ENCODE data around the gene CDK6.

CDK6 gene

DNA sequence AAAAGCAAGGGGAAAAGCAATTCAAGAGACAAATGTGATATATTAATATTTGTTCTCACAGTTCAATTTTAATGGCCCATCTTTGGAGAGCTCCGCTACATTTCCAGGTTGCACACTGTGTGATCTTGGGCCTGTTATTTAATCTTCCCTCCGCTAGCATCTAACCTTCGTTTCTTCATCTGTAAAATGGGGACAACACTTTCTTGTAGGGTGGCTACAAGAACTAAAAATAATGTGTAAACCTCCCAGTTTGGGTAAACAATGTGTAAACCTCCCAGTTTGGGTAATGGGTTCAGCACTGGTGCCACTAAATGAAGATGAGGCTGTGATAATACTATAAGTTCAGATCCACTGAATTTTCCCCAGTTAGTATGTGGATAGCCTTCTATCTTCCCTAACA is 99.5 kb downstream of the CDK6 start:
- H3K27me3 ChIP-seq (ENCODE audit: control insufficient read depth in 3 of 3, insufficient read depth in 3 of 3, low read depth in 1 of 3, low read length in 3 of 3) = no peaks in the 10 kb centered on the region
- no peaks in the 10 kb centered on the region for H3K9me3 ChIP-seq (replicated peaks in 1 of 2; ENCODE audit: control insufficient read depth in 2 of 2, insufficient read depth in 1 of 2, low read depth in 1 of 2, low read length in 2 of 2)
- DNase-seq (ENCODE audit: low spot score) = no peak
- H2BK120ac ChIP-seq (ENCODE audit: low read depth, low read length) = no peak overlapping the region
- H3K4me2 ChIP-seq (ENCODE audit: insufficient read depth, low read length, poor library complexity, severe bottlenecking) = no peak overlapping the region
- no peak overlapping the region for H4K91ac ChIP-seq (ENCODE audit: low read depth, low read length, poor library complexity)
- no peaks in the 10 kb centered on the region for H3K79me1 ChIP-seq (ENCODE audit: low read depth, low read length)
- no peak overlapping the region for H3K4ac ChIP-seq (ENCODE audit: low read length)
- H2BK15ac ChIP-seq (ENCODE audit: low read length) = no peak overlapping the region
- H3K9ac ChIP-seq (ENCODE audit: low read depth, low read length, poor library complexity) = no peak overlapping the region
- H3K36me3 ChIP-seq (replicated peaks in 1 of 2; ENCODE audit: control insufficient read depth in 2 of 2, insufficient read depth in 2 of 2, low read length in 2 of 2) = no peaks in the 10 kb centered on the region
- H3K27ac ChIP-seq (replicated peaks; ENCODE audit: low read length) = no peak overlapping the region
- no peak overlapping the region for H4K8ac ChIP-seq (ENCODE audit: low read depth, low read length)
- no peak overlapping the region for H2BK12ac ChIP-seq (ENCODE audit: low read length)
- H2BK5ac ChIP-seq (ENCODE audit: low read length) = no peak overlapping the region
- no CpG with 5 or more reads among the region's 3 CpGs for WGBS, 2 donors (ENCODE audit: extremely low coverage in 2 of 2, insufficient read length in 2 of 2, insufficient replicate concordance in 1 of 2)
- no peaks in the 10 kb centered on the region for H3K4me1 ChIP-seq (ENCODE audit: control insufficient read depth in 2 of 2, insufficient read depth in 1 of 2, low read depth in 1 of 2, low read length in 2 of 2)
- H3K14ac ChIP-seq (ENCODE audit: low read length) = no peak overlapping the region
- no peak overlapping the region for H3K4me3 ChIP-seq (ENCODE audit: low read length in 2 of 2)
- no peak overlapping the region for H2AK5ac ChIP-seq (ENCODE audit: low read depth, low read length)
- H3K23ac ChIP-seq (ENCODE audit: low read depth, low read length, poor library complexity) = no peak overlapping the region
- H3K18ac ChIP-seq (ENCODE audit: low read length) = no peak overlapping the region
- no peak overlapping the region for H2AFZ ChIP-seq (ENCODE audit: low read length)

DNA sequence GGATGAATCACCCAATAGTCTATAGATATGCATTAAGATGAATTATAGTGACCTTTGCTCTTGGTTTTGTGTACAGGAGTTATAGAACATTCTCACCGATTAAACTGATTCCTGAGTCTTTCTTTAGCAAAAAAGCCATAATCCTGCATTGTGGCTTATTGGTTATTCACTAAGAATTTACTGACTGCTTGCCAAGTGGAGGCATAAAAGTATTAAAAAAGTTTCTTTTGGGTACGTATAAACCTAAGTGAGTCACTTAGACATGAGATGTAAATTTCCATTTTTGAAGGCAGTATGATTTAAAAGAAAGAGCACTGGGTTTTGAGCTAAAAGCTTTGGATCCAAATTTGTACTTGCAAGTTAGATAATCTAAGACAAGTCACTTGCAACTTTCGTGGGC is 100.7 kb downstream of the CDK6 start:
- H2BK120ac ChIP-seq (ENCODE audit: low read depth, low read length) = no peak overlapping the region
- no peak overlapping the region for H2BK12ac ChIP-seq (ENCODE audit: low read length)
- no peaks in the 10 kb centered on the region for H3K79me1 ChIP-seq (ENCODE audit: low read depth, low read length)
- H4K91ac ChIP-seq (ENCODE audit: low read depth, low read length, poor library complexity) = no peak overlapping the region
- no peaks in the 10 kb centered on the region for H3K36me3 ChIP-seq (replicated peaks in 1 of 2; ENCODE audit: control insufficient read depth in 2 of 2, insufficient read depth in 2 of 2, low read length in 2 of 2)
- no peak overlapping the region for H3K9ac ChIP-seq (ENCODE audit: low read depth, low read length, poor library complexity)
- H3K18ac ChIP-seq (ENCODE audit: low read length) = no peak overlapping the region
- no peak overlapping the region for H3K4me2 ChIP-seq (ENCODE audit: insufficient read depth, low read length, poor library complexity, severe bottlenecking)
- no peaks in the 10 kb centered on the region for H3K4me1 ChIP-seq (ENCODE audit: control insufficient read depth in 2 of 2, insufficient read depth in 1 of 2, low read depth in 1 of 2, low read length in 2 of 2)
- H3K4me3 ChIP-seq (ENCODE audit: low read length in 2 of 2) = no peak overlapping the region
- no CpG with 5 or more reads among the region's 3 CpGs for WGBS, 2 donors (ENCODE audit: extremely low coverage in 2 of 2, insufficient read length in 2 of 2, insufficient replicate concordance in 1 of 2)
- H3K27me3 ChIP-seq (ENCODE audit: control insufficient read depth in 3 of 3, insufficient read depth in 3 of 3, low read depth in 1 of 3, low read length in 3 of 3) = no peaks in the 10 kb centered on the region
- H4K8ac ChIP-seq (ENCODE audit: low read depth, low read length) = no peak overlapping the region
- no peak overlapping the region for H2BK15ac ChIP-seq (ENCODE audit: low read length)
- DNase-seq (ENCODE audit: low spot score) = no peak
- no peak overlapping the region for H2BK5ac ChIP-seq (ENCODE audit: low read length)
- H2AK5ac ChIP-seq (ENCODE audit: low read depth, low read length) = no peak overlapping the region
- H2AFZ ChIP-seq (ENCODE audit: low read length) = no peak overlapping the region
- no peaks in the 10 kb centered on the region for H3K9me3 ChIP-seq (replicated peaks in 1 of 2; ENCODE audit: control insufficient read depth in 2 of 2, insufficient read depth in 1 of 2, low read depth in 1 of 2, low read length in 2 of 2)
- no peak overlapping the region for H3K4ac ChIP-seq (ENCODE audit: low read length)
- no peak overlapping the region for H3K27ac ChIP-seq (replicated peaks; ENCODE audit: low read length)
- no peak overlapping the region for H3K14ac ChIP-seq (ENCODE audit: low read length)
- no peak overlapping the region for H3K23ac ChIP-seq (ENCODE audit: low read depth, low read length, poor library complexity)

DNA sequence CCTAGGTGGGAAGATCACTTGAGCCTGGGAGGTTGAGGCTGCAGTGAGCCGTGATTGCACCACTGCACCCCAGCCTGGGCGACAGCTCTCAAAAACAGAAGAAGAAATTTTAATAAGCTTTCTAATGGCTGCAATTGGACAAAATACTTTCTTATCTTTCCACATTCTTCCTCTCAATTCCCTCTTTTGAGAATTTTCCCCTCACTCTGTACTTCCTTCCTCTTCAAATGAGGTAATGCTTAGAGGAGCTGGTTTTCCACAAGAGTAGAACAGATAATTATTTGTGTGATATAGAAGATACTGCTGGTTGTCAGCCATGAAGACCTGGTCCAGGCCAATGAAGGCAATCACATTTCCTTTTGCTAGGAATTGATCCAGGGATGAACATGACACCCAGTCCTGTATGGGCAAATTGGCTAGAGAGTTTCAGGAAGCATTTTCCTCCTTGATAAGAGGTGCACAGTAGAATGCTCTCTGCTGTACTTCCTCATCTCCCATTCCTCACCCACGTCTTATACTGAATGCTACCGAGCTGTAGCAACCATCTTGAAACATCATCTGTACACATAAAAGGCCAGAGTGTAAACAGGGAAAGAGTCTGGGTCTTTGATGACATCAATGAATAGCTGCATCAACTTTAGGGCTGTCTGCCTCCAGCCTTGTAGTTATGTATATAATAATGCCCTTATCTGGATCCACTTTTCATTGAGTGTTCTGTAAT is 103.9 kb downstream of the CDK6 start:
- H3K4me1 ChIP-seq (ENCODE audit: control insufficient read depth in 2 of 2, insufficient read depth in 1 of 2, low read depth in 1 of 2, low read length in 2 of 2) = no peaks in the 10 kb centered on the region
- no CpG with 5 or more reads among the region's 4 CpGs for WGBS, 2 donors (ENCODE audit: extremely low coverage in 2 of 2, insufficient read length in 2 of 2, insufficient replicate concordance in 1 of 2)
- H2AFZ ChIP-seq (ENCODE audit: low read length) = no peak overlapping the region
- H3K4me2 ChIP-seq (ENCODE audit: insufficient read depth, low read length, poor library complexity, severe bottlenecking) = no peak overlapping the region
- no peak overlapping the region for H3K4ac ChIP-seq (ENCODE audit: low read length)
- H2BK120ac ChIP-seq (ENCODE audit: low read depth, low read length) = no peak overlapping the region
- no peaks in the 10 kb centered on the region for H3K9me3 ChIP-seq (replicated peaks in 1 of 2; ENCODE audit: control insufficient read depth in 2 of 2, insufficient read depth in 1 of 2, low read depth in 1 of 2, low read length in 2 of 2)
- H3K27ac ChIP-seq (replicated peaks; ENCODE audit: low read length) = no peak overlapping the region
- H2BK15ac ChIP-seq (ENCODE audit: low read length) = no peak overlapping the region
- H3K27me3 ChIP-seq (ENCODE audit: control insufficient read depth in 3 of 3, insufficient read depth in 3 of 3, low read depth in 1 of 3, low read length in 3 of 3) = no peaks in the 10 kb centered on the region
- H3K23ac ChIP-seq (ENCODE audit: low read depth, low read length, poor library complexity) = no peak overlapping the region
- no peak overlapping the region for H3K14ac ChIP-seq (ENCODE audit: low read length)
- no peak overlapping the region for H3K18ac ChIP-seq (ENCODE audit: low read length)
- no peak overlapping the region for H2AK5ac ChIP-seq (ENCODE audit: low read depth, low read length)
- no peak overlapping the region for H2BK5ac ChIP-seq (ENCODE audit: low read length)
- H4K91ac ChIP-seq (ENCODE audit: low read depth, low read length, poor library complexity) = no peak overlapping the region
- H3K4me3 ChIP-seq (ENCODE audit: low read length in 2 of 2) = no peak overlapping the region
- no peaks in the 10 kb centered on the region for H3K79me1 ChIP-seq (ENCODE audit: low read depth, low read length)
- no peak overlapping the region for H2BK12ac ChIP-seq (ENCODE audit: low read length)
- no peaks in the 10 kb centered on the region for H3K36me3 ChIP-seq (replicated peaks in 1 of 2; ENCODE audit: control insufficient read depth in 2 of 2, insufficient read depth in 2 of 2, low read length in 2 of 2)
- H4K8ac ChIP-seq (ENCODE audit: low read depth, low read length) = no peak overlapping the region
- no peak for DNase-seq (ENCODE audit: low spot score)
- no peak overlapping the region for H3K9ac ChIP-seq (ENCODE audit: low read depth, low read length, poor library complexity)

DNA sequence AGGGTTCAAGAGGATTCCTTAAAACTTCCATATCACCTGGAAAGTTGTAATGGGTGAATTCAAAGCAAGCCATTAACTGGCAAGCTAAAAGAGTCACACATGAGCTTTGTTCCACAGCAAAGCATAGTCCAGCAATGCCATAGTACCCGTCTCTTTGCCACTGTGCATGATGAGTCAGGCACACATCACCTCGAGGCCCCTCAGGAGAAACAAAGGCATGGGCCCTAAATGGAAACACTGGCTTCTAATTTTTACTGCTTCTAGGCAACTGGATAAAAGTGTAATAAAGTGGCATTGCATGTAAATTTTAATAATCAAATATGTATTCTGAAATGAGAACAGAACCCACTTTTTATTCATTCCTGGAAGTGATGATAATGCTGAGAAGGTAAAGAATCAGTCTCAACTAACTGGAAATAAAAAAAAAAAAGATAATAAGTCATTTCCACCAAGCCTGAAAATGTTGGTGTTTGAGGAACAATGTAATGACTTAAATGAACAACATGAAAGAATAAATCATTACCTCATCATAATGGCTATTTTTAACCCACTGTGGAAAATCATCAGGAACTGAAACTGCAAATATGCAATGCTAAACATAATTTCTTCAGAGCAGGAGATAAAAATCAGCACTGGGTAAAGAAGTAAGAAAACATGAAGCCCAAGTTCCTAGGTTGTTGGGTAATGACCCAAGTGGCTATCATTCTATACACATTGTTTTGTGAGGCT is 104.9 kb downstream of the CDK6 start:
- Histone ChIP-seq H4K91ac (ENCODE audit: low read depth, low read length, poor library complexity) (no peak overlapping the region), H2BK5ac (ENCODE audit: low read length) (no peak overlapping the region), H3K9me3 (replicated peaks in 1 of 2; ENCODE audit: control insufficient read depth in 2 of 2, insufficient read depth in 1 of 2, low read depth in 1 of 2, low read length in 2 of 2) (no peaks in the 10 kb centered on the region), H3K4me1 (ENCODE audit: control insufficient read depth in 2 of 2, insufficient read depth in 1 of 2, low read depth in 1 of 2, low read length in 2 of 2) (no peaks in the 10 kb centered on the region), H3K27ac (replicated peaks; ENCODE audit: low read length) (no peak overlapping the region), H3K14ac (ENCODE audit: low read length) (no peak overlapping the region), H3K36me3 (replicated peaks in 1 of 2; ENCODE audit: control insufficient read depth in 2 of 2, insufficient read depth in 2 of 2, low read length in 2 of 2) (no peaks in the 10 kb centered on the region), H2AK5ac (ENCODE audit: low read depth, low read length) (no peak overlapping the region), H3K79me1 (ENCODE audit: low read depth, low read length) (no peaks in the 10 kb centered on the region), H2BK120ac (ENCODE audit: low read depth, low read length) (no peak overlapping the region), H3K4me2 (ENCODE audit: insufficient read depth, low read length, poor library complexity, severe bottlenecking) (no peak overlapping the region), H3K9ac (ENCODE audit: low read depth, low read length, poor library complexity) (no peak overlapping the region), H2BK12ac (ENCODE audit: low read length) (no peak overlapping the region), H3K27me3 (ENCODE audit: control insufficient read depth in 3 of 3, insufficient read depth in 3 of 3, low read depth in 1 of 3, low read length in 3 of 3) (no peaks in the 10 kb centered on the region), H2AFZ (ENCODE audit: low read length) (no peak overlapping the region), H3K18ac (ENCODE audit: low read length) (no peak overlapping the region), H3K23ac (ENCODE audit: low read depth, low read length, poor library complexity) (no peak overlapping the region), H3K4ac (ENCODE audit: low read length) (no peak overlapping the region), H3K4me3 (ENCODE audit: low read length in 2 of 2) (no peak overlapping the region), H2BK15ac (ENCODE audit: low read length) (no peak overlapping the region), H4K8ac (ENCODE audit: low read depth, low read length) (no peak overlapping the region)
- no peak for DNase-seq (ENCODE audit: low spot score)
- WGBS, 2 donors (ENCODE audit: extremely low coverage in 2 of 2, insufficient read length in 2 of 2, insufficient replicate concordance in 1 of 2) = no CpG with 5 or more reads among the region's 2 CpGs

Data from neuronal stem cell (in vitro differentiated cells).